HepG2 (cell line): ENCODE data around the gene SPRYD4. TPM values are rescaled to one million over a fixed set of nuclear protein-coding genes. Genes with fewer than 3 reads are reported as not detected.

Source experiments
- ATF1 ChIP-seq: IDR thresholded peaks from 2 replicates; pipeline ENCODE4 v1.6.1; 2016; ENCODE audit warnings: mild to moderate bottlenecking, control low read depth
- ATRX ChIP-seq: sonication (generic); formaldehyde crosslinking; IDR thresholded peaks from 2 replicates; pipeline ENCODE4 v1.4.0; 2020; ENCODE audit warnings: missing genetic modification reagents, borderline replicate concordance
- BHLHE40 ChIP-seq: IDR thresholded peaks from 2 replicates; pipeline ENCODE4 v1.6.1; 2011; ENCODE audit warnings: low read length, improper control_type of control experiment
- CBX1 ChIP-seq: IDR thresholded peaks from one replicate; pipeline ENCODE4 v1.6.1; 2016; ENCODE audit warnings: antibody characterized with exemption, low read depth
- DNMT3B ChIP-seq: conservative IDR thresholded peaks from 2 replicates; pipeline ENCODE4 v1.6.1; 2016; ENCODE audit warnings: missing biosample characterization, control low read depth
- HDAC6 ChIP-seq: fragments of 200-600 bp; sonication (generic); IDR thresholded peaks from 2 replicates; pipeline ENCODE4 v1.7.0; 2017; ENCODE audit warnings: mild to moderate bottlenecking, antibody characterized with exemption, low read length, low read depth
- HNF4A ChIP-seq: sonication (generic); formaldehyde crosslinking; IDR thresholded peaks from 2 replicates; pipeline ENCODE4 v1.4.0; 2020; ENCODE audit warnings: missing genetic modification reagents
- KLF11 ChIP-seq: IDR thresholded peaks from 2 replicates; pipeline ENCODE4 v1.6.1; 2016; ENCODE audit warnings: missing compliant biosample characterization
- KLF12 ChIP-seq: sonication (generic); formaldehyde crosslinking; IDR thresholded peaks from 2 replicates; pipeline ENCODE4 v1.4.0; 2020; ENCODE audit warnings: missing genetic modification reagents, borderline replicate concordance
- KLF6 ChIP-seq: IDR thresholded peaks from 2 replicates; pipeline ENCODE4 v1.8.0; 2016; ENCODE audit warnings: missing biosample characterization, missing genetic modification reagents
- MEIS2 ChIP-seq: sonication (generic); formaldehyde crosslinking; IDR thresholded peaks from 2 replicates; pipeline ENCODE4 v1.9.0; 2021; ENCODE audit warnings: mild to moderate bottlenecking, missing genetic modification reagents
- MIER2 ChIP-seq: IDR thresholded peaks from 2 replicates; pipeline ENCODE4 v1.6.1; 2016; ENCODE audit warnings: missing biosample characterization, missing genetic modification reagents
- PAF1 ChIP-seq: IDR thresholded peaks from 2 replicates; pipeline ENCODE4 v1.6.1; 2016; ENCODE audit warnings: missing genetic modification reagents, missing compliant biosample characterization
- PAX8 ChIP-seq: sonication (generic); formaldehyde crosslinking; IDR thresholded peaks from 2 replicates; pipeline ENCODE4 v1.8.0; 2022; ENCODE audit warnings: mild to moderate bottlenecking, missing genetic modification reagents, borderline replicate concordance
- PHF8 ChIP-seq: sonication (generic); formaldehyde crosslinking; IDR thresholded peaks from 2 replicates; pipeline ENCODE4 v1.5.0; 2020; ENCODE audit warnings: missing genetic modification reagents
- RBAK ChIP-seq: sonication (generic); formaldehyde crosslinking; IDR thresholded peaks from 2 replicates; pipeline ENCODE4 v1.5.1; 2020; ENCODE audit warnings: mild to moderate bottlenecking, missing genetic modification reagents
- SIN3B ChIP-seq: fragments of 150-350 bp; IDR thresholded peaks from 2 replicates; pipeline ENCODE4 v1.6.1; 2014; ENCODE audit warnings: low read length
- SIX1 ChIP-seq: sonication (generic); formaldehyde crosslinking; IDR thresholded peaks from 2 replicates; pipeline ENCODE4 v1.4.0; 2020; ENCODE audit warnings: missing genetic modification reagents, borderline replicate concordance
- SOX13 ChIP-seq, 3 experiments: fragments of 450-650 bp in 1 of 3; sonication (generic) in 1 of 3; formaldehyde crosslinking in 1 of 3; IDR thresholded peaks in 2 of 3; conservative IDR thresholded peaks in 1 of 3; 2 replicates each; pipeline versions ENCODE4 v1.5.0 to v1.6.1; 2016 to 2020; ENCODE audit warnings: antibody characterized with exemption in 1 of 3, mild to moderate bottlenecking in 1 of 3, missing compliant biosample characterization in 1 of 3, missing genetic modification reagents in 1 of 3, moderate library complexity in 1 of 3
- SP5 ChIP-seq: IDR thresholded peaks from 2 replicates; pipeline ENCODE4 v1.6.1; 2016; ENCODE audit warnings: low read depth, borderline replicate concordance
- SRSF4 ChIP-seq: fragments of 200-400 bp; formaldehyde crosslinking; IDR thresholded peaks from one replicate; pipeline ENCODE4 v1.6.1; 2018; ENCODE audit warnings: mild to moderate bottlenecking, low read depth, low read length, moderate library complexity; ENCODE audit not compliant: poor library complexity, severe bottlenecking
- SRSF9 ChIP-seq: fragments of 200-400 bp; formaldehyde crosslinking; IDR thresholded peaks from 2 replicates; pipeline ENCODE4 v1.6.1; 2018; ENCODE audit warnings: borderline replicate concordance, mild to moderate bottlenecking, low read depth, low read length; ENCODE audit not compliant: insufficient read depth, poor library complexity, severe bottlenecking
- STAT5B ChIP-seq: sonication (generic); formaldehyde crosslinking; IDR thresholded peaks from 2 replicates; pipeline ENCODE4 v1.4.0; 2020; ENCODE audit warnings: missing genetic modification reagents
- ZMAT3 ChIP-seq: sonication (generic); formaldehyde crosslinking; conservative IDR thresholded peaks from 2 replicates; pipeline ENCODE4 v1.7.0; 2021; ENCODE audit warnings: missing genetic modification reagents
- ZNF12 ChIP-seq: sonication (generic); formaldehyde crosslinking; IDR thresholded peaks from 2 replicates; pipeline ENCODE4 v1.5.0; 2020; ENCODE audit warnings: missing genetic modification reagents
- ZNF138 ChIP-seq: sonication (generic); formaldehyde crosslinking; IDR thresholded peaks from 2 replicates; pipeline ENCODE4 v1.5.0; 2020; ENCODE audit warnings: mild to moderate bottlenecking, low read depth, missing genetic modification reagents
- ZNF30 ChIP-seq: sonication (generic); formaldehyde crosslinking; IDR thresholded peaks from 2 replicates; pipeline ENCODE4 v1.5.0; 2020; ENCODE audit warnings: mild to moderate bottlenecking, missing genetic modification reagents
- ZNF441 ChIP-seq: sonication (generic); formaldehyde crosslinking; IDR thresholded peaks from 2 replicates; pipeline ENCODE4 v1.7.0; 2021; ENCODE audit warnings: missing genetic modification reagents, borderline replicate concordance
- ZNF557 ChIP-seq: sonication (generic); formaldehyde crosslinking; IDR thresholded peaks from 2 replicates; pipeline ENCODE4 v1.4.0; 2020; ENCODE audit warnings: missing genetic modification reagents
- ZNF660 ChIP-seq: sonication (generic); formaldehyde crosslinking; IDR thresholded peaks from 2 replicates; pipeline ENCODE4 v1.5.1; 2020; ENCODE audit warnings: mild to moderate bottlenecking, low read depth, missing genetic modification reagents, borderline replicate concordance
- ZNF83 ChIP-seq: sonication (generic); formaldehyde crosslinking; IDR thresholded peaks from 2 replicates; pipeline ENCODE4 v1.4.0; 2020; ENCODE audit warnings: missing genetic modification reagents, mild to moderate bottlenecking, borderline replicate concordance
- ZNF878 ChIP-seq: sonication (generic); formaldehyde crosslinking; IDR thresholded peaks from 2 replicates; pipeline ENCODE4 v1.8.1; 2023; ENCODE audit warnings: mild to moderate bottlenecking, missing genetic modification reagents, moderate library complexity
- polyA plus RNA-seq, 8 experiments: library from polyadenylated mRNA; depleted of rRNA in 3 of 8; stranded (reverse) in 7 of 8; unstranded in 1 of 8; fragments of >200 nt; fragmentation: Illumina TruSeq in 4 of 8; extraction: Trizol in 4 of 8; gene quantifications; 2 replicates each; pipeline versions ENCODE4 v1.2.1 to v1.2.3, GENCODE V29; 2011 to 2016; ENCODE audit warnings: low read depth in 4 of 8, missing spikeins in 1 of 8, mixed read lengths in 1 of 8; ENCODE audit not compliant: insufficient read depth in 1 of 8
- total RNA-seq, 5 experiments: library from RNA; depleted of rRNA; stranded (reverse); fragments of >200 nt; fragmentation: Illumina TruSeq; extraction: Trizol; gene quantifications; 2 replicates each; pipeline ENCODE4 v1.2.3, GENCODE V29; 2016; ENCODE audit warnings: low read depth in 1 of 5

SPRYD4 gene
- total and polyA plus RNA-seq, 2 of the 13 experiments (the other 11 are each of a cell fraction or from before 2014, with no cell fraction given), result 3.9 to 4.5 TPM

- TF ChIP-seq ATRX (CRISPR knock-in tag) (no peak), SRSF9 (no peak), ZMAT3 (CRISPR knock-in tag) (0 out of 2 replicates have a peak, but pooled peaks have one; percentile 57), ZNF30 (CRISPR knock-in tag) (peak; percentile 79; the same call in 1 of the 2 replicates), SRSF4 (no peak), STAT5B (CRISPR knock-in tag) (peak; percentile 58; the same call in 1 of the 2 replicates), ZNF441 (CRISPR knock-in tag) (peak; percentile 77; the same call in 1 of the 2 replicates), DNMT3B (no peak), ZNF878 (peak; percentile 94; the same call in 1 of the 2 replicates), KLF11 (CRISPR knock-in tag) (peak; percentile 85; the same call in 1 of the 2 replicates), MEIS2 (CRISPR knock-in tag) (peak; percentile 56; the same call in 1 of the 2 replicates), ZNF12 (CRISPR knock-in tag) (no peak; the same call in 1 of the 2 replicates), HNF4A (CRISPR knock-in tag) (0 out of 2 replicates have a peak, but pooled peaks have one; percentile 15), ATF1 (CRISPR knock-in tag) (peak; percentile 98), ZNF138 (CRISPR knock-in tag) (peak; percentile 81; the same call in 1 of the 2 replicates), BHLHE40 (peak; percentile 81), ZNF557 (CRISPR knock-in tag) (0 out of 2 replicates have a peak, but pooled peaks have one; percentile 60), HDAC6 (no peak), PAF1 (no peak), CBX1 (peak; percentile 89), KLF12 (CRISPR knock-in tag) (peak; percentile 74; the same call in 1 of the 2 replicates), MIER2 (CRISPR knock-in tag) (0 out of 2 replicates have a peak, but pooled peaks have one; percentile 74), ZNF660 (CRISPR knock-in tag) (no peak), SOX13 (IDR thresholded peaks at IDR 0.05) (no peak), SOX13 (CRISPR knock-in tag; conservative IDR thresholded peaks at IDR 0.05 in 1 of 2, IDR thresholded peaks at IDR 0.05 in 1 of 2) (peak in 1 of 2 experiments; percentile 66; a peak in 2 of 4 replicates), SIN3B (peak; percentile 86), SP5 (CRISPR knock-in tag) (peak; percentile 82), PHF8 (CRISPR knock-in tag) (peak; percentile 86), SIX1 (CRISPR knock-in tag) (0 out of 2 replicates have a peak, but pooled peaks have one; percentile 58), RBAK (CRISPR knock-in tag) (no peak), KLF6 (CRISPR knock-in tag) (peak; percentile 91; the same call in 1 of the 2 replicates), PAX8 (CRISPR knock-in tag) (no peak), ZNF83 (CRISPR knock-in tag) (0 out of 2 replicates have a peak, but pooled peaks have one; percentile 78)
Observed at GRCh38 chr12:56468216-56469006, at the start of gene SPRYD4 (continued).
